Stimulated activated CD8-positive, alpha-beta memory T cell treated with anti-CD3 and anti-CD28 coated beads, Interleukin-12 subunit alpha, Interleukin-12 subunit beta, amount 100 ng/mL, for 1 hour (primary cell): ENCODE results near the gene MCF2L.

Source experiments
- DNase-seq: peaks from one replicate; pipeline ENCODE4 v3.0.0-alpha.2; 2020; ENCODE audit warnings: low read depth

Gene MCF2L

DNA sequence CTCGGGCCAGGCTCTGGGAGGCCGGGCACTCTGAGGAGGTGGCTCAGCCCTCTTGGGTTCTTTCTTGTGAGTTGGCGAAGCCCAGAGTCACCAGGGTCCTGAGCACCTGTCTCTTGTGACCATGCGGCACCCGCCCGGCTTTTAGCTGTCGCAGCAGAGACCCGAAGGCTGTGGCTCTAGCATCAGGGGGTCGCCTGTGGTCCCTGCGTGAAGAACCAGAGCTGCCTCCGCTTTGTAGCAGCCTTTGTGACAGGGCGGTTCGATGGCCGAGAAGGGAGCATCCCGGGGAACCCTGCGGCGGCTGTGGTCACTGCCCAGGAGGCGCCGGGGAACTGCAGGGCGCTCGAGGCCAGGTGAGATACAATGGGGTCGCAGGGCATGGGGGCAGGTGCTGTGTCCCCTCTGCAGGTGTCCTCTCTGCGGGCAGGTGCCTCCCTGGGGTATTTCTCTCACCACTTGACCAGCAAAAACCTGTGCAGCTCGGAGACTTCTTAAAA lies 10.4 kb downstream of the MCF2L start:
- DNase-seq = no peak

DNA sequence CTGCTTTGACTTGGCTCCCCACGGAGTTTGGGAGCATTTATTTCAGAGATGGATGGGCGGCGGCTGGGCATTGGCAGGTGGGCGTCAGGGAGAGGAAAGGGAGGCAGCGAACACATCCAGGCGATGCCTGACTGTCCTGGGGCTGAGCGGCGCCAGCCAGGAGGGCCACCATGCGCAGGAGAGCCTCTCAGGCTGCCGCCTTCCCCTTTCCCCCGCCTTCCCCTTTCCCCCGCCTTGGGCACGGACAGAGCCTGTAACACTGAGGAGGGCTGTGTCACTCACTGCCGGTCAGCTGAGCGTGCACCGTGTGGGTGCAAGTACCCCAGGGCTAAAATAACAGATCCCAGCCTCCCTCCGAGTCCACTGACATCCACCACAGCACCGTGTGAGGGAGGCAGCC lies 11.4 kb downstream of the MCF2L start:
- DNase-seq = no peak

DNA sequence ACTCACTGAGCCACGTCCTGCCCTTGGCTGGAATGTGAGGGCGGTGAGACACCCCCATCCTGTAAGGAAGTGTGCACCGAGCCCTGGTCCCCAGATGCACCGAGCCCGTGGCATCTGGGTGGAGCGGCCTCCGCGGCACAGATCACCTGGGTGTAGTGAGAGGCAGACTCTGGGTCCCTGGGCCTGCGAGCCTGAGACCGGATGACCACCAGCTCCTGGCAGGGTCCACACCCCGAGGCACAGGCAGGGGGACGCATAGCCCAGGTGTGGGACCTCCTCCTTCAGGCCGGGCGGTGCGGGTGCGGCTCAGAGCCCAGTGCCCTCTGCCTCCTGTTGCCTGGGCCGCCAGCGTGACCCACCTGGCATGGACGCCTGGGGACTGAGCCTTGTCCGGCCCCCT lies 12.4 kb downstream of the MCF2L start:
- DNase-seq = no peak

DNA sequence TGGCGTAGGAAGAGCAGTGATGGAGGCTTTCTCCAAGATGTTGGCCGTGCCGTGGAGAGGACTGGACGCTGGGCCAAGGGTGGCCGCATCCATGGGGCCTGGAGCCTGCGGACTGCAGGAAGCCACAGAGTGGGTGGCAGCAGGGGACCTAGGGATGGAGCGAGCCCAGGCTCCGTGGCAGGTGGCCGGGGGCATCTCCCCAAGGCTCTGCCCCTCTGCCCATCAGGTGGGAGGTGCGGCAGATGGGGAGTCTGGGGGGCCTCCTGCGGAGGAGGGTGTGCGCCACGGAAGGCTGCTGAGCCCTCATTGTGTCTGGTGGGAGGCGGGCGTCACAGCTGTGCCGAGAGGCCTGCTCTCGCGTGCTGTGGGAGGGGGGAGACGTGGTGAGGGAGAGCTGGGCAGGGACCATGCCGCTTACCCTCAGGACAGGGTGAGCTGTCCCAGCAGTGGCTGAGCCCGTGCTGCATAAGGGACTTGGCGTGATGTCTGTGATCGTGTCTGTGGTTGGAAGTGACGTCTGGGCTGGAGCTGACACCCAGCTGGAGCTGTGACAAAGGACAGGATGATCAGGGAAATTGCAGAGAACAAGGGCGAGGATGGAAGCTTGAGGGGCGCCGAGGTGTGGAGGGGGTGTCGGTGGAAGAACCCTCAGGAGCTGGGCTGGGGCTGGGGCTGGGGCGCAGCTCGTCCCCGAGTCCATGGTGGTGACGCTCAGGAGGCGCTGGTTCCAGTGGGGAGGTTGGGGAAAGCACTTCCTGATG lies 13.4 kb downstream of the MCF2L start:
- no peak for DNase-seq

DNA sequence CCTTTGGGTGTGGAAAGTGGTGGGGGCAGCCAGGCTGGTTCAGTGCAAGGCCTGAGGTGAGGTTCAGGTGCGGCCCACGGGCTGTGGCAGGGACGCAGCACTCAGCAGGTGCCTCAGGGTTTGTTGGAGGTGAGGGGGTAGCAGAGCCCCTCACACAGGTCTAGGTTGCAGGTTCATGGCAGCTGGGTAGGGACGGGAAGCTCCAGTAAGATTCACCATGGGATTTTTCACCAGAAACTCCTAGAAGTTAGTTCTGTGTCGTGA lies 14.0 kb downstream of the MCF2L start:
- no peak for DNase-seq

DNA sequence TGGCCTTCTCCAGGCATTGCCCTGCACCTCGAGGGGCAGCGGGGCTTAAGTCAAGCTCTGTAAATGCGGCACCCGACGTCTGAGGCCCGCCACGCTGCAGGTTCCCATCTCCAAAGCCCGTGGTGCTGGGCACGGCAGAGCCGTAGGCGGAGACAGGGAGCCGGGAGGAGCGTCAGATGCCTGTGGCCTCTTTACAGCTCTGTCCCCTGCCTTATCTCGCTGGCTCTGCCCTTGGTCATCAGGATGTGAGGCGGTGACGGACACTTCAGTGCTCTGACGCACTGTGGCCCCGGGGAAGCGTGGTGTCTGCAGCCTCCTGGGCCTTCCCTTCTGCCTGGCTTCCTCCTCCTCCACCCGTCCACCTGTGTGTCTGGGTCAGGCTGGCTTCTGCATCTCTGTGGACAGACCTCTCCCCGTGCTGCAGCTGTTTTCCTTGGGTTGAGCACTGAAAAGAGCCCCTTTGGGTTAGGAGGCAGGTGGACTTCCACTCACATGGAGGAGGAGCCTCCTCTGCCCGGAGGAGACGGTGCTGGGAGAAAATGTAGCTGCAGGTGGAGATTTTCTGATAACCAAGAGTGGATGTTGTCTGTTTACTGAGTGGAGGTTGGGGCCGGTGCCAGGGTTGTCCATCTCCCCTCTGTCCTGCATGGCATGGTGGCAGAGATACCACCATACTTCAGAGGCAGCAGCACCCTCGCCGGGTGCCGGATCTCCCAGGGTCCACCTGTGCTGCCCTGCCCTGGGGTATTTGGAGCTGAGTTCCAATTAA lies 14.6 kb downstream of the MCF2L start:
- no peak for DNase-seq

DNA sequence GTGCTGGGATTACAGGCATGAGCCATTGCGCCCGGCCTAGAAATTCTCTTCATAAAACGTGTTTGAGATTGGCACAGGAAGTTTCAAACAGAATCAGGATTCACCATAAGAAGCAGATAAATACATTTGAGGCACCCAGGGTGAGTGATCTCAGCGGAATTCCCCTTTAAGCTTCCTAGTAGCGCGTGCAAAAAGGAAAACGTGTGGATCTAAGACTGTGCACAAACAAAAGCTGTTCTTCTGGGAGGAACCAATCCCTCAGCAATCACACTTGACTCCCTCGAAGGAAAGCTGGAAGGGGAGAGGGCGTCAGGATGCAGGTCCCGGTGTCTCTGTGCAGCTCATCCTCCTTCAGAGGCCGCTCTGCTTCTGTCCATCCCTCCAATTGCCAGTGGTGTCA lies 15.5 kb downstream of the MCF2L start:
- DNase-seq = no peak

DNA sequence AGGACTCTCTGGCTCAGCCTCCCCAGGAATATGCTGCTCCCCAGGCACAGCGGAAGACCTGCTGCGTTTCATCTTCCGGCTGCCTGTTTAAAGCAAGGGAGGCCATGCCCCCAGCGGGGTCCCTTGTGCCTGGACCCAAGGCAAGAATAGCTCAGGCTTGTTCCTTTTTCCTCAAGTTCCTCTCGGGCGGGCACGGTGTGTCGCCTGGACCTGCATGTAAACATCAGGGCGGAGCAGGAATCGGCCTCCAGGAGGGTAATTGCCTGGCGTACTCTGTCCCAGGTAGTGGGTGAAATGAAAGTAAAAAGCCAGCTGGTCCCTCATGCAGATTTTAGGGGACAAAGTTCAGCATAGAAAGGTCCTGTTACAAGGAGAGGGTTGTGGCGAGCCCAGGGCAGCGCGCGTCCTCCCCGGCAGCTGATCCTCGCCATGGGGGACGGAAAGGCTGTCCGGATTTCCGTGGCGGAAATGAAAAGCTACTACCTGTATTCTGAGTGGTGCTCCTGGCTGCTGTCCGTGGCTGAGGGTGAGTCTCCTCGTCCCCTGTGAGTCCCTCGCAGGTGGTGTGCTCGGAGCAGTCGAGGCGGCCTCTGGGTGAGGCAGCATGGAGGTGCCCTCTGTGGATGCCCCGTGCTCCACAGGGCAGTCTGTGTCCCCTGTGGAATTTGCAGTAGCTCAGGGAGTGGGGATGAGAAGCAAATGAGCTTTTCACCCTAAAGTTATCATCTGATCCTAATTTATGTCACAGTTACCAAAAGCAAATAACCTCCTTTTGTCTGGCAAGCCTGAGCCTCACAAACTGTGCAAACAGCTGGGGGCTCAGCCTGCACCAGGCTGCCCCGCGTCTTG lies 16.2 kb downstream of the MCF2L start:
- no peak for DNase-seq

DNA sequence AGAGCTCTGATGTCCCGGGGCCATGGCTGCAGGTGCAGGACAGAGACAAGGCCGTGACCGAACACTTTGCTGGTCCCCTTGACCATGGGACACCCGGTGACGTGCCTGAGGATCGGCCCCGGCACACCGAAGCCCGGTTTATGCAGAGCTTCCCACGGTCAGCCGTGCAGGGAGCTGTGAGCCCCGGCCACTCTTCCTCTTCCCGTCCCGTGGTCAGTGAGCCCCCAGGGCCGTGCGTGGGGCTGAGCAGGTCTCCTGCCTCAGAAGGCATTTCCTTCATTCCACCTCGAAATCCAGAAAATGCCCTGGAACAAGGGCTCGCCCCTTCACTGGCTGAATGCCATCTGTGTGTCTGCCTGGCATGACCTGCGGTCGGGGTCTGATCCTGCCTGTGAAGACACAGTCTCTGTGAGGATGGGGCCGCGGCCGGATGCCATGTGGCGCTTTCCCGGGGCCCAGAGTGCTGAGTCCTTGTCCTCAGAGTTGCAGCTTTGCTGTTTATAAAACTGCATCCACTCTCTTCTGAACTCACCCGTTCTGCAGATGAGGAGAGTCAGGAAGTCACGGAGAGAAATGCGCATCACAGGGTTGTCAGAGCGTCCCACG lies 16.9 kb downstream of the MCF2L start:
- DNase-seq = no peak

DNA sequence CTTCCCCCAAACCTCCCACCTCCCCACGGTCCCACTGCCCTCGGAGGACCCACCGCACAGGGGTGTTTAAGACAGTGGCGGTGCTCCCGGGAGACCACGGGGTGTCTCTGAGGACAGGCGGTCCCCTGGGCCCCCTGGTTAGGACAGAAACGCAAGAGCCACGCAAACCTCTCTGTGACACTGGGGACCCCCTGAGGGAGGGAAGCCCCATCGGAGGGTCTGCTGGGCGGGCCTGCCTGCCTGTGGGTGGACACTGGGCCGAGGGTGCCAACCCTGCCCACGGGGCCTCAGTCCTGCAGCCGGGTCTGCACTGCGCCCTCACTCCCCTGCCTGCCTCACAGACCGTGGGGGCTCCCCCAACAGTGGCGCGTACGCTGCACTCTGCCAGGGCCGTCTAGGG lies 17.5 kb downstream of the MCF2L start:
- DNase-seq = no peak

DNA sequence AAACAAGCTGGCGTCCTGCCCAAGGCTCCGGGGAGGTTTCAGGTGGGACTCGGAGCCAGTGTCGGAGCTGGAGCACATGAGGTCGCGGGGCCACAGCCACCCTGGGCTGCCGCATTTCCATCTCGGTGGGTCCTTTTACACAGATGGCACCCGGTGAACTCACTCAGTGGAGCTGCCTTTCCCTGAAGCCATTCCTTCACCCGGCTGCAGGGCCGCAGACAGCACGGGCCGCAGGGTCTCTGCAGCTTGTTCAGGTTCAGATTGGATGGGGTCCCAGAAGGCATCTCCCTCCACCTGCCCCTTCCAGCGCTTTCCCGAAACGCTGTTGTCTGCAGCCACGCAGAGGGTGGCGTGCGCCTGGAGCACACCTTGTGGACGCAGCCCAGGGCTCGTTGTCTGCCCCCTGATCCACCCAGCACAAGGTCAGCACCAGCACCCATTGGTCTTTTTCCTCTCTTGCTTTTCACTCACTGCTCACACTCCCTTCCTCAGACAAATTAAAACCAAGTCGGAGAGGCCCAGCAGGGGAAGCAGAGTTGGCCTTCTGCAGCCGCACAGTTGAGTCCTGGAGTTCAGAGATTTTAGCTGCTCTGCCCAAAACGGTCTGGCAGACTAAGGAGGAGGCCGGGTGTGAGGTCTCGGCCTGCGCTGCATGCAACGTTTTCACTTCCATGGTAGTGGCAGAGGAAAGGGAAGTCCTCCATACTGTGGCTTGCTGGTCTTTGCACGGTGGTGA lies 18.1 kb downstream of the MCF2L start:
- DNase-seq = no peak

DNA sequence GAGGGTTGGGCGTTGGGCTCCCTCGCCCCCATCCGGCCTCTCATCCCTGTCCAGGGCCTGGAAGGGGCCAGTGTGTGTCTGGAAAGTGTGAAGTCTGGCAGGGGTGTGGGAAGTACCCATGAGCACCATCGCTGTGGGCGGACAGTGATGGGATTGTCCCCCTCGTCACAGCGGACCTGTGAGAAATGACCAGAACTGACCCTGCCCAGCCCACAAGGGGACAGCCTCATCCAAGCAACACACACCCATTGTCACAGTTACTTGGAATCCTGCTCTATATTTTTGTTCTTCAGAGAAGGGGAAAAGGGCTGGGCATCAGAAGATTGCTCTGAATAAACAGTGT lies 18.6 kb downstream of the MCF2L start:
- DNase-seq = no peak

DNA sequence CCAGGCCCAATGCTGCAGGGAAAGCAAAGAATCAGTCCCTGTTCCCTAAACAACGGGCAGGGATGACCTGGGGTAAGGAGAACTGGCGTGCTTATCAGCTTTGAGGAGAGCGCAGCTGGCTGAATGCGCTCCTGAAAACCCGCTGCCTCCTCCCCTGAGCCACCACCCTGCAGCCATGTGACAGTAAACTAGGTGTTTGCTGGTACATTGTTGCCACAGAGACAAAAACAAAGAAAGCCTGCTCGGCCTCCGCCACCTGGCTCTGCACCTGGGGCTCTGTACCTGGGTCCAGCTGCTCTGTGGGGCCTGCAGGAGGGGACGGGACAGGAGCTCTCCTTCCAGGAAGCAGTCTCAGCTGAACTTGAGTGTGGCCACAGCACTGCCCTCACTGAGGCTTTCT lies 21.8 kb downstream of the MCF2L start:
- no peak for DNase-seq

DNA sequence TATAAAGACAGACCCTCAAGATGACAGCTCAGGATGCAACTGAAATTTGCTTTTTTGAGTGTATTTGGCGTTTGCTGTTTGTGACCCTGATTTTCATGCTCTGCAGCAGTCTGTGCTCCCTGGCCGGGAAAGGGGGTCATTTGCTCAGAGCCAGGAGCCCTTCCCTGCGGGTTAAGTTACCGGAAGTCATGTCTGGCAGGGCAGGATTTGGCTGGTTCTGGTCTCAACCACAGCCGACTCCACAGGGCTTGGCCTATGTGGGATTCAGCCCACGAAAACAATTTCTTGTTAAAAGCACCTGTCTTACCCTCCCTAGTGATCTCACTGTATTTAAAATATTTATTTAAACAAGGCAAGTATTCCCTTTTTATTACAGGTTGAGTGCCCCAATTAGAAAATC lies 22.6 kb downstream of the MCF2L start:
- DNase-seq = no peak

DNA sequence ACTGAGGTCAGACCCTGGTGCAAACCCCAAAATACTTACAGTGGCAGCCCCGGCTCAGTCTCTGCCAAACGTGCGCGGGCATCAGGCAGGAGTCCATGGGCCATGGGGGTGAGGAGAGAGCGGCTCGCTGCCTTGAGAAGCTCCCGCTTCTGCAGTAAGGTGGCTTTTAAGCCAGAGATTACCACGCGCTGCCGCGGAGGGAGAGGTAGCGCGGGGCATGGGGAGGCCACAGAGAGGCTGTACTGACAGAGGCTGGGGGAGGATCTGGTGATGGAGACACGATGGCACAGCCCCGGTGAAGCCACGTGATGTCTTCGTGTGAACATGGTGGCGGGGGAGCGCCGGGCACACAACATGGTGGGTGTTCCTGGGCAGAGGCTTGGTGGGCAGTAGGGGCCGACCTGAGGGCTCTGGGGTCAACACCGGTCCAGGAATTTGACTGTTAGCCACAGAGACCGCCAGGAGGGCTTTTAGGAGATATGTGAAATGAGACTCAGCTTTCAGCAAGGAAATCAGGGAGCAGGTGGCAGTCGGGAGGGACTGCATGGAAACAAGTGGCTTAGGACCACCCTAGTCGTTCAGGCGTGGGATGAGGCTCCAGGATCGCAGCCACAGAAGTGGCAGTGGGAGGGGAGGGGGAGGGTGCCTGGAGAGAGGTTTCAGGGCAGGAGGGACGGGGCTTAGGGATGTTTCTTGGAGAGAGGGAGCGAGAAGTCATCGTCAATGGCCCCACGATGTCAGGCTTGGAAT lies 24.1 kb downstream of the MCF2L start:
- DNase-seq = no peak

DNA sequence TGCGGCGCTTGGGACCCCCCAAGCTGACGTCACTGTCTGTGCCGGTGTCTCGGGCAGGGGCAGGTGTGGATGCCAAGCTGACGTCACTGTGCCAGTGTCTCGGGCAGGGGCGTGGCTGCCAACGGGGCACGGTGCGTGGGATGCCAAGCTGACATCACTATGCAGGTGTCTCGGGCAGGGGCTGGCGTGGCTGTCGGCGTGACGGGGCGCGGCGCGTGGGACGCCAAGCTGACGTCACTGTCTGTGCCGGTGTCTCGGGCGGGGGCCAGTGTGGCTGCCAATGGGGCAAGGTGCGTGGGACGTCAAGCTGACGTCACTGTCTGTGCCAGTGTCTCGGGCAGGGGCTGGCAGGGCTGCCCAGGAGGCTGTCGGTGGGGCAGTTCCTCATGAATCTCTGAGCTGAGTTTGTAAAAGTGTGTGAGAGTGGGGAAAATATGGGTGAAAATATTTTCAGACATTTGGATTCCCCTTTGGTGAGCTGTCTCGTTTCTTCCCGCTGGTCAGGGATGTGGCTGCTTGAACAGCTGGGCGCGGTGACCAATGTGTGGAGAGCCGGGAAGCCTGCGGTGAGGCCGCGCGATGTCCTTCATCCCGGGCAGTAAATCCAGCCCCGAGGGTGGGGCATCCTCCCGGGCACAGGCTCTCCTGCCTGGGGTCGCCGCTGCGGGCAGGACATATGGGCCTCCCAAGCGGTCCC lies 25.2 kb downstream of the MCF2L start:
- DNase-seq = no peak

DNA sequence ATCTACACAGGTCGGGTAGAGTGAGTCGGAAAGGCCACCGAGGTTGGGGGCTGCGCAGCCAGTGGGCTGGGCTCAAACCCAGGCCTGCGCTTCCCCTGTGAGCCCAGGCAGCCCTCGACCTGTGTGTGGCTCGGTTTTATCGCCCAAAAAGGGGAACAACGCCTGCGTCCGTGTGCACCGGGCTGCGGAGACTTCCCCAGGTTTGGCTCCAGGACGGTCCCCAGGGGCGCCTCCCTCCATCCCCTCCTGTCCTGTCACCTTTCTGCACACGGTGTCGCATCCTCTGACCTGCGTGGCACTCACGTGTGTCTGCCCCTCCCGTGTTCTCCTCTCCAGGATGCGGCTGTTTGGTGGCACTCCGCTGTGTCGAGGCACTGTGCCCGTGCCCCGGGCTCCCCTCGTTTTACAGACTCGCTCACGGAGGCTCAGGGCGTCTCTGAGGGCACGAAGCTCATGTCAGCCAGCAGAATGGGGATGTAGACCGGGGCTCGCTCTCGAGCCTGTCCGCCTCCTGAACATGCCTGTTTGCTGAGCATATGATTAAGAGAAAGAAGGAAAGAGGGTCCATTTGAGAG lies 25.9 kb downstream of the MCF2L start:
- DNase-seq = no peak

DNA sequence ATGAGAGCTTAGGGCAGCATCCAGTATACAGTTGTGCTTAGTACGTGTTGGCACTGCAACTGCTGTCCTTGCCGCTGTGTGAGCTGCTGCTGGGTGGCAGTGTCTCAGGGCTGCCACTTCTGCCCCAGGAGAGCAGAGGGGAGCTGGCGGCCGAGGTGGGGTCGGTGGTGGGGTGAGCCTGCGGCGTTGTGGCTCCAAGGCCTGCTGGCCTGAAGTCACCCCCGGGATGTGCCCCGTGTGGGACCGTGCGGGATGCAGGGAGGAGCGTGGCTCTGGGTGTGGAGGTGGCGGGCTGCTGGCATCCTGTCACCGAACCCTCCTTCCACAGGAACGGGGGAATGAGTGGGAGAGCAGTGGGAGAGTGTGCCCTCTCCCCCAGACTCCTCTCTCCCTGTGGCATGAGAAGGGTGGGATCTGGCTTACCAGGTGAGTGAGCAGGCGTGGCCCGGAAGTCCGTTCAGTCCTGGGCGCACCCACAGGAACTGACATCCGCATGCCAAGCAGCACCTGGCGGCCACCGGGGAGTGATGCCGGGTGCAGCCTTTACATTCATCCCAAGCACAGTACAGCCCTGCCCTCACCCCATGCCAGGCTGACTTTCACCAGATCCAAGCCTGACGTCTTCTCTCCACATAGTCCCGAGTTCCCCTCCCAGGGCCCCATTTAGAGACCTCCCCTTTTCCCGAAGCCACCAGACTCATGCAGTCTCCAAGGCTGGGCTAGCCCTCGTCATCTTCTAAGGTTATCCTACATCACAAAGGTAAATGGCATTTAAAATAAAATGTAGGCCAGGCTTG lies 26.6 kb downstream of the MCF2L start:
- DNase-seq = no peak

DNA sequence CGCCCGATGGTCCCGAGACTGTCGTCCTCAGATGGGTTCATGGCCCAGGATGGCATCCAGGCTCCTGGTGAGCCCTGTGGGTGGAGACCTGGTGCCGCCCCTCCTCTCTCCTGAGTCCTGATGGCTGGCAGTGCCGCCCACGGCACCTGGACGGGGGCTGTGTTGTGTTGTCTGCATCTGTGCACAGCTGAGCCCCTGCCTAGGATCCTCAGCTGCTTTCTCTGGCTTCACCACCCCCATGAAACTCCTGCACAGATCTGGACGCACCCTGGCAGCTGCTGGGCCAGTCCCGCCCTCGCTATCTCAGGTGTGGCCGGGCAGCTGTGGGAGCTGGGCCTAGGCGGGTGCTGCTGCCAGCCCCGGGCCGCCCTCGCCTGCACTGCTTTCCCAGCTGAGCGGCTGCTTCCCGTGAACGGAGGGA lies 27.7 kb downstream of the MCF2L start:
- no peak for DNase-seq
